Stimulated activated CD8-positive, alpha-beta memory T cell treated with anti-CD3 and anti-CD28 coated beads, Interleukin-15, amount 100 ng/mL, for 48 hours (primary cell): Measurements from ENCODE around the gene KRT33A.
"Not testable (repeated sequence)": the region's sequence is repeated elsewhere in the genome, so short reads cannot be mapped to it uniquely, and the experiment has no call there.

Experiments
- DNase-seq, 2 donors: peaks; one replicate each; pipeline ENCODE4 v3.0.0-alpha.2; 2020; ENCODE audit warnings: low read depth in 2 of 2

The KRT33A gene

GRCh38 chr17:41363881-41364280, 13.3 kb upstream of the KRT33A start:
- no peak for DNase-seq

GRCh38 chr17:41360296-41360995, 9.8 kb upstream of the KRT33A start:
- DNase-seq: no peak

GRCh38 chr17:41354536-41354935, 3.9 kb upstream of the KRT33A start:
- no peak for DNase-seq

- no peak for DNase-seq
These were observed 2.2 kb upstream of the KRT33A start for GRCh38 chr17:41352597-41353366.

- no peak for DNase-seq
These were observed 549 bp upstream of the KRT33A start for GRCh38 chr17:41351177-41351576.

GRCh38 chr17:41347869-41348760, 2.5 kb downstream of the KRT33A start:
- no peak for DNase-seq

- not testable (repeated sequence) for DNase-seq
These were observed 4.2 kb downstream of the KRT33A start for GRCh38 chr17:41346421-41346820.

- no peak for DNase-seq
These were observed 4.6 kb downstream of the KRT33A start for GRCh38 chr17:41345992-41346391.

GRCh38 chr17:41343029-41343428, 7.6 kb downstream of the KRT33A start:
- no peak for DNase-seq

GRCh38 chr17:41340934-41341861, 9.4 kb downstream of the KRT33A start:
- peak in 1 of 2 donors; percentile 23 for DNase-seq

GRCh38 chr17:41340494-41340893, 10.1 kb downstream of the KRT33A start:
- DNase-seq: no peak

GRCh38 chr17:41339571-41340172, 11.0 kb downstream of the KRT33A start:
- DNase-seq: no peak

GRCh38 chr17:41338961-41339485, 11.6 kb downstream of the KRT33A start:
- DNase-seq: no peak

- no peak for DNase-seq
These were observed 14.9 kb downstream of the KRT33A start for GRCh38 chr17:41335747-41336146.

GRCh38 chr17:41334385-41335305, 16.0 kb downstream of the KRT33A start:
- DNase-seq: no peak

- no peak for DNase-seq
These were observed 16.8 kb downstream of the KRT33A start for GRCh38 chr17:41333836-41334235.

- no peak for DNase-seq
These were observed 17.5 kb downstream of the KRT33A start for GRCh38 chr17:41333098-41333497.

- no peak for DNase-seq
These were observed 18.4 kb downstream of the KRT33A start for GRCh38 chr17:41332239-41332638.

GRCh38 chr17:41331606-41332005, 19.0 kb downstream of the KRT33A start:
- no peak for DNase-seq
